ENCODE measurements around the gene GLS. TPM values are rescaled to one million over a fixed set of nuclear protein-coding genes. Genes with fewer than 3 reads are reported as not detected.

Gene GLS
- 220 and 237 TPM in 2 replicates for total RNA-seq

DNA sequence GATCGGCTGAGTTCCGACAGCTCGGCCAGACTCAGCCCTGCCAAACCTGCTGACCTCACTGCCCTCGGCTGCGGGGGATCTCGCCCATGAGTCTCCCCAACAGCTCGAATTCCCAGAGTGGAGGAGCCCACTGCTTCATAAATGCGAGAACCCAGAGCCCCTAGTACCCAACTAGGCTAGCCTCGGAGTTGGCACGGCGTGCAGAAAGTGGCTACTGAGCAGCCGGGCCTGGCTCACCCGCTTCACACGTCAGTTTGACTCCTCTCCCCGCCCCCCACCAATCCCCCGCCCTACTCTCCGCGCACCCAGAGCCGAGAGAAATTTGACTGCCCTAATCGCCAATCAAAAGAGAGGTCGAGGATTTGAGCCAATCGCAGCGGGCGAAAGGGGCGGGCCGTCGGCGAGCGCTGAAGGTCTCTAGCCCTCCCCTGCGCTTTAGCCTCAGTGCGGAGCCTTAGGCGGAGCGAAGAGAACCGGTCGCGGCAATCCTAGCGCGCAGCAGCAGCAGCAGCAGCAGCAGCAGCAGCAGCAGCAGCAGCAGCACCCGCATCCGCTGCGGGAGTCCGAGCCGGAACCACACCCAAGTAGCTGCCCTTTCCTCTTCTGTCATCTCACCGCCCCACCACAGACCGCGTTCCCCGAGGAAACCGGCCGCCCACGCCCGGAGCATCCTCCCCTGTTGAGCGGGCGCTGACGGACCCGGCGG lies at the start of gene GLS:
TSS of gene GLS (plus strand) at position 444 of the 706 bp plus-strand sequence. CDS start 264 bp downstream, outside the sequence.
- H3K4me3 Mint-ChIP-seq = peak within 1 kb of the TSS; percentile 91
- intact Hi-C loops (cut with micrococcal nuclease) = loop anchor here (1.0 to 5.0 kb wide), 9 partner anchors 36 to 1438 kb away; partner anchors contain the start of genes ASNSD1, NAB1, NEMP2 and ORMDL1

DNA sequence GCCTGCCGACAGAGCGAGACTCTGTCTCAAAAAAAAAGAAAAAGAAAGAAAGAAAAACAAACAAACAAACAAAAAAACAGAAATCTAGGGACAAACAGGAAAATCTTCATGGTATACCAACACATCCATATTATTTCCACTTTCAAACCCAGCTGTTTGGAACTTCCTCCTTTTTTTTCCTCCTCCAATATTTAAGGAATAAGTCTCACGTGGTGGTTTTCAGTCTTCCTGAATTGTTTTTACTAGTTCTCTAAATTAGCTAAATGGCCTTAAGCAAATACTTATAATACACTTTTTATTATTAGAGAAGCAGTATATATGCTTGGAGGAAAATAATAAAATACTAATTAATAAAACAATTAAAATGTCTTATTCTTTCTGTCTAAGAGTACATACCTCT lies 48.7 kb upstream of the GLS start:
- Mint-ChIP-seq H3K27me3 (ENCODE audit: insufficient read depth) (peaks cover 9% of the 10 kb centered on the region), H3K4me3 (no peak overlapping the region), H3K9me3 (peaks cover 7% of the 10 kb centered on the region), H3K4me1 (ENCODE audit: low read depth) (no peaks in the 10 kb centered on the region), H3K27ac (no peak overlapping the region), H3K36me3 (ENCODE audit: low read depth) (no peaks in the 10 kb centered on the region)
- intact Hi-C loops (cut with micrococcal nuclease) = no loop called here
- no peak for DNase-seq (ENCODE audit: low spot score)

More for the DNA sequence above, at the start of gene GLS:
- peak; percentile 95 for DNase-seq (ENCODE audit: low spot score)
- Mint-ChIP-seq H3K27me3 (ENCODE audit: insufficient read depth) (no peaks in the 10 kb centered on the region), H3K27ac (peak within 1 kb of the TSS; percentile 97), H3K4me1 (ENCODE audit: low read depth) (peaks cover 40% of the 10 kb centered on the region), H3K9me3 (no peaks in the 10 kb centered on the region), H3K36me3 (ENCODE audit: low read depth) (peaks cover 23% of the 10 kb centered on the region)

DNA sequence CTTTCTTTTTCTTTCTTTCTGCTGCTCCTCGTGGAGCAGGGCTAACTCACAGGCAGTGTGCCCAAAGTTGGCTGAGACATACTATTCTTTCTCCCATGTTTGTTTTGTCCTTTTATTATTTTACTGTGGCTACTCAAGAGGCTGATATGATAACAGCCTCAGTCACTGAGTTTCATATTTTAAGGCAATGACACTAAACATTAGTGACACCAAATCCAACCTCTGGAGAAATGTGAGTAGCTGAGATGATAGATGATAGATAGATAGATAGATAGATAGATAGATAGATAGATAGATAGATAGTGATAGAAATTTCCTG lies 45.8 kb upstream of the GLS start:
- H3K4me1 Mint-ChIP-seq (ENCODE audit: low read depth) = peaks cover 9% of the 10 kb centered on the region
- no peak for DNase-seq (ENCODE audit: low spot score)
- H3K4me3 Mint-ChIP-seq = no peak overlapping the region
- no peaks in the 10 kb centered on the region for H3K9me3 Mint-ChIP-seq
- H3K27ac Mint-ChIP-seq = no peak overlapping the region
- H3K36me3 Mint-ChIP-seq (ENCODE audit: low read depth) = no peaks in the 10 kb centered on the region
- peaks cover 6% of the 10 kb centered on the region for H3K27me3 Mint-ChIP-seq (ENCODE audit: insufficient read depth)
- intact Hi-C loops (cut with micrococcal nuclease) = no loop called here

DNA sequence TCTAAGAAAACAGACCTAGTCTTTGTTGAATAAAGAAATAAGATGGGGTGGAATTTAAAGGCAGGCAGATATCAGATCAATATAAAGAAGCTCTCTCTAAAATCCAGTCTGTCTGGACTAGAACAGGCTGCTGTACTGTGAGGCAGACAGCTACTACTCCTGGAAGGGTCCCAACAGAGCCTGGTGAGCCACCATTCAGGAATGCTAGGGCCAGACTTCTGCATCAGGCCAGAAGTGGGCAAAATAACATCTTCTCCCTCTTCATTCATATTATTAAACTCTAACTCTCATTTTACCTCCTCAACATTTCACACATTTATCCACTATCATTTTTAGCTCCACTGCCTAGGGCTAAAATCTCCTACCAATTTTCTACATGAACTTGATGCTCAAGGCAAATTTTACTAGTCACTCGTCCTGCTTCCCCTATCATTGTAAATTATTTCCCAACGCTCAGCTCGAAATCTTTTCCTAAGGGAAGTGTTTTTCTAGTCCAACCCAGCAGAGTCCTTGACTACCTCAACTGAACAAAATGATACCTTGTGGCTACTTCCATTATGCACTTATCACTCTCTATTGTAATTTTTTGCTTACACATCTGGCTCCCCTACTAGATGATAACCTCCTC lies 45.2 kb upstream of the GLS start:
- no peaks in the 10 kb centered on the region for H3K36me3 Mint-ChIP-seq (ENCODE audit: low read depth)
- H3K27me3 Mint-ChIP-seq (ENCODE audit: insufficient read depth) = peaks cover 6% of the 10 kb centered on the region
- H3K4me3 Mint-ChIP-seq = no peak overlapping the region
- peaks cover 9% of the 10 kb centered on the region for H3K4me1 Mint-ChIP-seq (ENCODE audit: low read depth)
- H3K9me3 Mint-ChIP-seq = no peaks in the 10 kb centered on the region
- intact Hi-C loops (cut with micrococcal nuclease) = no loop called here
- no peak overlapping the region for H3K27ac Mint-ChIP-seq
- no peak for DNase-seq (ENCODE audit: low spot score)

DNA sequence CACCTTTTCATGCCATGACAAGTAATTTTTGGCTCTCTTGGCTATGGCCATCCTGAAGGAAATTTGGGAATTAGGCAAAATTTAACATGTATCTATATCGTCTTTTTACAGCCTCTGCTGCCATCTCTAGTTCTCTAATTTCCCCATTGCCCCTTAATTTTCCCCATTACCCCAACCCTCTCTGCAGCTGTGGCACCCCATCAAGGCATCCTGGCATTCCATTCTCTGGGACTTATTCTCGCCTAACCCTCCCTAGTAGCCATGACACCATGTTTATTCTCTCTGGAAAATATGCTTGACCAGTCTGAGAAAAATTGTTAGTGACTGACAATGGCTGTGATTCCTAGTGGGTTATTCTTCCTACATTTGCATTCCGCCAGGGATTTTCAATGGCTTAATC lies 43.9 kb upstream of the GLS start:
- Mint-ChIP-seq H3K9me3 (no peaks in the 10 kb centered on the region), H3K36me3 (ENCODE audit: low read depth) (peaks cover 2% of the 10 kb centered on the region), H3K27ac (no peak overlapping the region), H3K27me3 (ENCODE audit: insufficient read depth) (peaks cover 6% of the 10 kb centered on the region), H3K4me3 (no peak overlapping the region), H3K4me1 (ENCODE audit: low read depth) (peaks cover 14% of the 10 kb centered on the region)
- DNase-seq (ENCODE audit: low spot score) = no peak
- intact Hi-C loops (cut with micrococcal nuclease) = no loop called here

DNA sequence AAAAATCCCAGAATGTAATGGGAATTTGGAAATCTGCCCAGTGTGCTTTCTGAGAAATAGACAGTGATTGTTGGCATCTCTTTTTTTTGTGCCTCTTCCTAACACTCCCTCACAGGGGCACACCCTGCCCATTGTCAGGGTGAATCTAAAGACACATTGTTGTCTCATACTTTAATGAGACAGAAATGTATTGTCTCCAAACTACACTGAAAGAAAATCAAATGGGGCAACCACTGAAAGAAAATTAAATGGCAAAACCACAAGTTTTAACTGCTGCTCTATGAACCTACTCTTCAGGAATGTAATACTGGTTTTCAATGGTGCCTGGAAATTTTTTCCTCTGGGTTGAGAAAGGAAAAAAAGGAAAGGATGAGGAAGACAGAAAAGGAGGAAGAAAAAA lies 43.2 kb upstream of the GLS start:
- peaks cover 4% of the 10 kb centered on the region for H3K36me3 Mint-ChIP-seq (ENCODE audit: low read depth)
- intact Hi-C loops (cut with micrococcal nuclease) = no loop called here

DNA sequence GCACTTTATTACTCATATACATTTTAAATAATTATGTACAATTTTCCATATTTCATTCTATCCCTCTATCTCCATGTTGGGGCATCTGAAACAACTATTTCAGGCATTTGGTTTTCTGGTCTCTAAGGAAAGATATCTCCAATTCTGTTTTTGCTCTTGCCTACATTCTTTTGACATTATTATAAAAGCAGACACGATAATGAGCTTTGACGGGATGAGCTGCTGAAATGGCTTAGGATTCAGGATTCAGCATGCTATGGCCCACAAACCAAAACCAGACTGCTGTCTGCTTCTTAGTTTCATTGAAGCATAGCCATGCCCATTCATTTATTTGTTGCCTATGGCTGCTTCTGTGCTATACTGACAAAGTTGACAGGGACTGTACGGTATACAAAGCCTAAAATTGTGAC lies 42.7 kb upstream of the GLS start:
- no peak overlapping the region for H3K4me3 Mint-ChIP-seq
- H3K9me3 Mint-ChIP-seq = no peaks in the 10 kb centered on the region
- peaks cover 6% of the 10 kb centered on the region for H3K27me3 Mint-ChIP-seq (ENCODE audit: insufficient read depth)
- H3K4me1 Mint-ChIP-seq (ENCODE audit: low read depth) = peaks cover 24% of the 10 kb centered on the region
- no peak for DNase-seq (ENCODE audit: low spot score)
- intact Hi-C loops (cut with micrococcal nuclease) = no loop called here
- H3K27ac Mint-ChIP-seq = no peak overlapping the region
- H3K36me3 Mint-ChIP-seq (ENCODE audit: low read depth) = peaks cover 4% of the 10 kb centered on the region

More for the DNA sequence above, 43.2 kb upstream of the GLS start:
- Mint-ChIP-seq H3K27ac (no peak overlapping the region), H3K27me3 (ENCODE audit: insufficient read depth) (peaks cover 6% of the 10 kb centered on the region), H3K4me3 (no peak overlapping the region), H3K9me3 (no peaks in the 10 kb centered on the region), H3K4me1 (ENCODE audit: low read depth) (peaks cover 21% of the 10 kb centered on the region)
- no peak for DNase-seq (ENCODE audit: low spot score)

DNA sequence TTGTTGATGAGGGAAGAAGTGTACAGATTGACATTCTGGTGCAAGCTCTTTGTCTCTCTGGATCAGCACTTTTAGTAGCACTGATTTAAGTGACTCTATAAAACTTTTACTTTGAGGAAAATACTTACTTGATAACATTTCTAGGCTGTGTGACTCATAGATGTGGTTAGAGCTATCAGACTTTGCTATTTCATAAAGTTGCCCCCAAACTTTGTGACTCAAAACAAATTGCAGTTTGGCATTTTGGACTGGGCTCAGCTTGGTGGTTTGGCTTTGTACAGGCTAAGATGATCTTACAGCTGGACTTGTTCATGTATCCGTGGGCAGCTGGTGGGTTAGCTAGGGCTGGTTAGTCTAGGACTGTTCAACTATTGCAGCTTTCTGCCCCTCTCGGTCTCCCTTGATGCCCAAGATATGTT lies 42.1 kb upstream of the GLS start:
- no peak overlapping the region for H3K4me3 Mint-ChIP-seq
- intact Hi-C loops (cut with micrococcal nuclease) = no loop called here
- H3K27me3 Mint-ChIP-seq (ENCODE audit: insufficient read depth) = peaks cover 6% of the 10 kb centered on the region
- peaks cover 24% of the 10 kb centered on the region for H3K4me1 Mint-ChIP-seq (ENCODE audit: low read depth)
- no peak overlapping the region for H3K27ac Mint-ChIP-seq
- no peak for DNase-seq (ENCODE audit: low spot score)
- no peaks in the 10 kb centered on the region for H3K9me3 Mint-ChIP-seq
- H3K36me3 Mint-ChIP-seq (ENCODE audit: low read depth) = peaks cover 4% of the 10 kb centered on the region

DNA sequence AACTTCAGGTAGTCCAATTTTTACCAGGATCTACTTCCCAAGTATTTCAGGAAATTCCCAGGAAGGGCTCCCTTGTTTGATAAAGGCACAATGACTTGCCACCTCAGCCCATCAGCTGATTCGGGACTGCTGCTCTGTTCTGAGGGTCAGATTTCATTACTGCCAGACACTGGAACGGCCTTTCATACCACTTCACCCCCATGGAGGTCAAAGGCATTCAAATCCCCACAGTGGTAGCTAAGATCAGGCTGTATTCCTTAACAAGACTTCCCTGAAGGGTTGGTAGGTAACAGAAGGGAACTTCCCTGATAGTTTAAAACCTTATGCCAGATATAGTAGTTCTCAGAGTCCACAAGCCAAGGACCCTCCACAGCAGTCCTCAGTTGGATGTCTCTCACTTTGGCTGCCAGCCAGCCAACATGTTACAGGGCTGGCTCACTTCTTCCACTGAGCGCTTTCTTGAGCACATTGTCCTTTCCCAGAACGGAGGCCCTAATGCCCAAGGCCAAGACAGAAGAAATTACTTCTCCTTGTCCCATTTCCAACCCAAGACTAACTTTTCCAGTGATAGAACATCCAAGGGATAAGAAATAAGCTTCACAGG lies 40.0 kb upstream of the GLS start:
- no peak overlapping the region for H3K4me3 Mint-ChIP-seq
- peaks cover 24% of the 10 kb centered on the region for H3K4me1 Mint-ChIP-seq (ENCODE audit: low read depth)
- H3K9me3 Mint-ChIP-seq = no peaks in the 10 kb centered on the region
- no peaks in the 10 kb centered on the region for H3K27me3 Mint-ChIP-seq (ENCODE audit: insufficient read depth)
- peaks cover 5% of the 10 kb centered on the region for H3K36me3 Mint-ChIP-seq (ENCODE audit: low read depth)
- no peak overlapping the region for H3K27ac Mint-ChIP-seq
- intact Hi-C loops (cut with micrococcal nuclease) = loop anchor here (2.0 to 5.0 kb wide), 2 partner anchors 30 to 193 kb away; partner anchors contain the start of gene NAB1
- no peak for DNase-seq (ENCODE audit: low spot score)

DNA sequence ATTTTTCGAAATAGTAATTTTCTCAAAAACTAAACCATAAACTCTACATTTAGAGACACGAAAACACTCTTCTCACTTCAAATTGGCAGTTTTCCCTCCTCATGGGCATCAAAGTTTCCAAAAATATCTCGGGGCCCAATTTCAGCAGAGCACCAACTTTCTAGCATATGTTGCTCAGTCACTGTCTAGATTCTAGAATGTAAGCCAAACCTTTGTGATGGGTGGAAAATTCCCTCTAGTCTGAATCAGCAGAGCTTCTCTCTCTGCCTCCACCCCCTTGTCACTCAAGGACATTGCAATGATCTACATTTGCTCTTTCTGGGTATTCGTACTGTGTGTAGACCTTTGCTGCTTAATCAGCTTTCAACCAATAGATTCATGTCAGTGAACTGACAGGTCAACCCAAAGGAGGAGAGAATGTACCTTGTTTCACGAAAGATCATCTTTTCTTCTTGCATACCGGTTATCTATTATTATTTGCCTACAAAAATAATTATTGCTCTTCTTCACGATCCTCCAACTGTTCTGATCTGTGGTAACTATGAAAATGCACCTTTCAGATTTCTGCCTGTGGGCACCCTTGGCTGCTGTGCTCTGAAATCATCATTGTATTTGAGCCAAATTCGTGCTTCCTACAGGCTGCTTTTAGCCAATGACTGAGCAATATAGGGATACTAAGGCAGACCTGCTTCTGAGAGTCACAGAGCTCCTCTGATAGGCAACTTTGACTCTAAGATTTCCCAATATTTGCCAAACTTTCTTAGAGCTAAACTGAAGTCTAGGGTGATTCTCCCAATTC lies 38.7 kb upstream of the GLS start:
- H3K36me3 Mint-ChIP-seq (ENCODE audit: low read depth) = peaks cover 5% of the 10 kb centered on the region

DNA sequence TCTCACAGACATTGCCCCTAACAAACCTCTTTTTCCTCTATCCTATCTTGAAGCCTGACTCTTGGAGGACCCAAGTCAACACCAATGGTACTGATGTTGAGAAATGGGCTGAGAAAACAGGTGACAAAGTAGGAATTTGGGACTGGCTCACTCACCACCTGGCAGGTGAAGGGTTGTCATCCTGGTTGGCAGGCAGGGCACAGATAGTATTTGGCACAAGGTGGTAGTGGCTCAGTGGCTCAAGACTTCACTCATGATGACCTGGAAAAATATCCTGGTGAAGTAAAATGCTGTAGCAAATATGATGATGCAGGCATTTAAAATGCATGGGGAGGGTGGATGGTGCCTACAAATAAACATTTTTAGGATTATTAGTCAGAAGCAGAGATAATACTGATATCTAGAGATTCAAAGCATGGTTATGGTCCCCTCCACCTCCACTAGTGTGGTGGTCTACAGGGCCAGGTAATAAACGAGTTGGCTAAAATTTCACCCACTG lies 38.0 kb upstream of the GLS start:
- Mint-ChIP-seq H3K9me3 (no peaks in the 10 kb centered on the region), H3K4me1 (ENCODE audit: low read depth) (peaks cover 24% of the 10 kb centered on the region), H3K36me3 (ENCODE audit: low read depth) (peaks cover 5% of the 10 kb centered on the region), H3K4me3 (no peak overlapping the region), H3K27ac (peak overlapping the region; percentile 26), H3K27me3 (ENCODE audit: insufficient read depth) (no peaks in the 10 kb centered on the region)
- no peak for DNase-seq (ENCODE audit: low spot score)
- intact Hi-C loops (cut with micrococcal nuclease) = loop anchor here (5.0 kb wide), 1 partner anchor 195 kb away; the partner anchor contains the start of gene NAB1

More for the DNA sequence above, 38.7 kb upstream of the GLS start:
- Mint-ChIP-seq H3K4me3 (no peak overlapping the region), H3K27me3 (ENCODE audit: insufficient read depth) (no peaks in the 10 kb centered on the region), H3K27ac (peak overlapping the region; percentile 49), H3K9me3 (no peaks in the 10 kb centered on the region), H3K4me1 (ENCODE audit: low read depth) (peaks cover 24% of the 10 kb centered on the region)
- intact Hi-C loops (cut with micrococcal nuclease) = loop anchor here (2.0 to 5.0 kb wide), 2 partner anchors 31 to 195 kb away; partner anchors contain the start of gene NAB1
- DNase-seq (ENCODE audit: low spot score) = no peak

DNA sequence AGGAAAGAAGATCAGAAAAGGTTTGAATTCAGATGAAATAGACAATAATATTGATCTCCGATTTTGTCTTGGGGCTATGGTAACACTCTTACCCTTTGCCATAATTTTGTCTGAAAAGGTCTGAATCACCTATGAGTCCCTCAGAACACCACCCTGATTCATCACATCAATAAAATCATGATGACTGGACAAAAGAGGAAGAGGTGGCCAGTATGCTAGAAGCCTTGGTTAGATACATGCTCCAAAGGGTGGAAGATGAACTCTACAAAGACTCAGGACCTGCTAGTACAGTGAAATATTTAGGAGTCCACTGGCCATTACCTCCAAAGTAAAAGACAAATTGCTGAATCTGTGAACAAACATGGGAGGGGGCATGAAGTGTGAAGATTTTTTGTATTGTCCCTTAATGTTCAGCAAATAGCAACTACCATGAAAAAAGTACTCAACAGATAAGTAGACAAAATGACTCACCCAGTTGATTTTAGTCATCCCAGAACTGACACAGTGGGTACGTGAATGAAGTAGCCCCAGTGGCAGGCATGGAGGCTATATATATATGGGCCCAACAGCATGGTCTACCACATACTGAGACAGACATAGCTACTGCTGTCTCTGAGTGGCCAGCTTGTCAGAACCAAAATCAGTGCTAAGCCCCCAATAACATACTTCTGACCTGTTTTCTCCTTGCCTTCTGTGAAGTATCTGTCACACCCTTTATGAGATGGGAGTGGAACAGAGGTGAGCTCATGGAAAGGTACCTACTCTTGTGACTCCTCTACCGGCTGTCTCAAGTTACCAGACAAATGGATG lies 36.5 kb upstream of the GLS start:
- Mint-ChIP-seq H3K27me3 (ENCODE audit: insufficient read depth) (no peaks in the 10 kb centered on the region), H3K27ac (peak overlapping the region; percentile 96), H3K9me3 (no peaks in the 10 kb centered on the region), H3K4me3 (peak overlapping the region; percentile 44), H3K4me1 (ENCODE audit: low read depth) (peaks cover 15% of the 10 kb centered on the region), H3K36me3 (ENCODE audit: low read depth) (peaks cover 5% of the 10 kb centered on the region)
- intact Hi-C loops (cut with micrococcal nuclease) = loop anchor here (1.0 to 5.0 kb wide), 11 partner anchors 36 to 525 kb away; partner anchors contain the start of genes GLS, HIBCH and NAB1
- DNase-seq (ENCODE audit: low spot score) = peak; percentile 17
